GM18520 (cell line): ENCODE data around the gene FADS1.
A peak's percentile ranks its signal among the peaks of the same experiment; 100 is the strongest.

ENCODE experiments used
- ATAC-seq: cut with Tn5 transposase; IDR thresholded peaks from one replicate; pipeline ENCODE4 v1.9.1; 2021; ENCODE audit not compliant: unreplicated experiment

The FADS1 gene

DNA sequence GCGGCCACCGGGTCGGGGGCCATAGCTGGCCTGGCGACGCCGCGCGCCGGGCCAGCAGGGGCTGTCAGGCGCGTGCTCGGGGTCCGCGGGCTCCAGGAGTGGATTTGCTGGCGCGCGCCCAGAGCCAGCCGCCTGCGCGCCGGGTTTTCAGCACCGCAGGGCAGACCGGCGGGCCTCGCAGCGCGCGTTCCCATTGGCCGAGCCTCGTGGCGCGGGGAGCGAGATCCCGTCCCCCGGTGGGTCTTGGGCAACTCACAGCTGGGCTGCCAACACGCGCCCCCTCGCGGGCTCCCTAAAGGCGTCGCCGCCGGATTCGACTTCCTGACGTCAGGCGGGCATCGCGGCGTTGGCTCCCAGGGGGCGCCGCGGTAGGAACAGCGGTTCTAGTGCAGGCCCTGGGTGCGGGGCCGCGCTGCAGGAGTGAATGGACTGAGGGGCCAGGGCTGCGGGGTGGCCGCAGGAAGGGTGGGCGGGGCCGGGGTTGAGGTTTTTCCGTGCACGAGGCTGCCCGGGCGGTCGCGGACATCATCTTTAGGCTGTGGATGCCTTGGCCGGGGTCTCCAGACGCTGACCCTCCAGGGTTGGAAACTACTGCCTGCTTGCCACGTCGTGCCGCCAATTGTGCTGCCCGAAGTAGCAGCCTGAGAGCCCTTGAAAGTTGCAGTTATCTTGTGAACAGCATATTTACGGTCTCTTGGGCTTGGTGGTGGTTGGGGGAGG is at the start of gene FADS1:
FADS1 (minus strand) TSS at position 268 of the 720 bp plus-strand sequence; CDS start at position 194, 74 bp downstream.
- peak; percentile 39 for ATAC-seq

GRCh38 chr11:61866231-61866957 is 49.6 kb upstream of the FADS1 start:
- ATAC-seq: no peak

DNA sequence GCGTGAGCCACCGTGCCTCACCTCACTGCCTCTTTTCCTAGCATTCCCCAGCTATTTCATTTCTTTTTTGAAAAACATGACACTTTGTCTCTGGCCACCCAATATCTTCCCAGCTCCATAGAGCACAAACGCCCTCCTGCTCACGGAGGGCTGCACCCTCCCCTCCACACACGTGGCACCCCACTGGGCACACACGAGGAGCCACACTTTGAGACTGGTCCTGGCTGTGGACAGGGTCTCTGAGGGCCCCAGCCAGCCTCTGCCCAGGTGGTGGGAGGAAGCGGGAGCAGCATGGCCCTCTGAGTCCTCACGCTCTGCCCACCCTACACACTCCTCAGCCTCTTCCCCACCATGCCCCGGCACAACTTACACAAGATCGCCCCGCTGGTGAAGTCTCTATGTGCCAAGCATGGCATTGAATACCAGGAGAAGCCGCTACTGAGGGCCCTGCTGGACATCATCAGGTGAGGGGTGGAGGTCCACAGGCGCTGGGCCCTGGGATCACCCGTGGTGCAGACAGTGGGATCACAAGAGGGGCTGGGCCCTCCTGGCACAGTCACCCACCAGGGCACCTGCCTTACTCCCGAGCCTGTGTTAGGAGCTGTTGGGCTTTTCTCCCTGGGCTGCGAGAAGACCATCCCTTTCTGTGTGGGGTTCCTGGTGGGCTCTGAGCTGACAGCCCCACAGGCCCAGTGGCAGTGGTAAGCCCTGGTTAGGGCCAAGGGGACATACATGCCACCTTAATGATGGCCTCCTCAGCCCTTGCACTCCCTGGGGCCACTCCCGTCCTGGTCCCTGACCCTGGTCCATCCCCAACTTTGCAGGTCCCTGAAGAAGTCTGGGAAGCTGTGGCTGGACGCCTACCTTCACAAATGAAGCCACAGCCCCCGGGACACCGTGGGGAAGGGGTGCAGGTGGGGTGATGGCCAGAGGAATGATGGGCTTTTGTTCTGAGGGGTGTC is 48.3 kb upstream of the FADS1 start:
- no peak for ATAC-seq

GRCh38 chr11:61863548-61864081 is 46.8 kb upstream of the FADS1 start:
- no peak for ATAC-seq

DNA sequence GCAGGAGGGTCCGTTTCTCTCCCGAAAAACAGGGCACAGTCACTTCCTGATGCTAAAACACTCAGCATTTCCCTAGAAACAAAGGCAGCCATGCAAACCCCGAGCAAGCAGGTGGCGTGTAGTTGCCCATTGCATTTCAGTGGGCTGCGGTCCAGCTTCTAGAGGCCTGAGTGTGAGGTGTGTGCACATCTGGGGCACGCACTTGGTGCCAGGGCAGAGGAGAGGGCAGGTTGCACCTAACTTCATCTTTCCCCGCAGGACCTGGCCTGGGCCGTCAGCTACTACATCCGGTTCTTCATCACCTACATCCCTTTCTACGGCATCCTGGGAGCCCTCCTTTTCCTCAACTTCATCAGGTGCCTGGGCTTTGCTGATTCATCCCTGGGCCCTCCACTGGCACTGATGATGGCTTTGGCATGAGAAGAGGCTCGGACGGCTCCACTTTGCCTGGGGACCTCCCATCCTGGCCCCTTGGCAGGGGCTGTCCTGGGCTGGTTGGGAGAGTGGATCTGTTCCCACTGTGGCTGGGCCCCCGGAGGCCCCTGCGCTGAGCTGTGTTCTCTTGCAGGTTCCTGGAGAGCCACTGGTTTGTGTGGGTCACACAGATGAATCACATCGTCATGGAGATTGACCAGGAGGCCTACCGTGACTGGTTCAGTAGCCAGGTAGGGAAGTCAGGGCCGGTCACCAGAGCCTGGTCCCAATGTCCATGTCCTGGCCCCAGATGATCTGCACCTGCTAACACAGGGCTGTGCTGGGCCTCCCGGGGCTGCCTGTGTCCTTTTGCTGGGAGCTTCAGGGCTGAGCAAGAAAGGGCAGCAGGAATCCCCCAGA is 46.1 kb upstream of the FADS1 start:
- ATAC-seq: no peak

DNA sequence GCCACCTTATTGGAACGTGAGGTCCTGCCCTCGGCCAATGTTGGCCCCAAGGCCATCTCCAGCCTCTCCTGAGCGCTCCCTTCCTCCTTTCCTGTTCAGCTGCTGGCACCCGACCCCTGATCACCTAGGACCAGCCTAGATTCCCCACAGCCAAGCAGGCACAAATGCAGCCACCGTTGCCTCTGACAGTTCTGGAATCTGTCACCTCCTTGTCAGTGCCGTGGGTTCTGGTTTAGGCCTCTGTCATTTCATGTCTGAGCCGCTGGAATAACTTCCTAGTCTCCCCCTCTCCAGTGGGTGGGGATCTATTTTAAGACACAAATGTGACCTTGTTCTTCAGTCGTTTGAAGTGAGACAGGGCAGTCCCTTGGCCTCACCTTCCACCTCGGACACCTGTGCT is 44.8 kb upstream of the FADS1 start:
- no peak for ATAC-seq

GRCh38 chr11:61860054-61860903 is 43.5 kb upstream of the FADS1 start:
- no peak for ATAC-seq

DNA sequence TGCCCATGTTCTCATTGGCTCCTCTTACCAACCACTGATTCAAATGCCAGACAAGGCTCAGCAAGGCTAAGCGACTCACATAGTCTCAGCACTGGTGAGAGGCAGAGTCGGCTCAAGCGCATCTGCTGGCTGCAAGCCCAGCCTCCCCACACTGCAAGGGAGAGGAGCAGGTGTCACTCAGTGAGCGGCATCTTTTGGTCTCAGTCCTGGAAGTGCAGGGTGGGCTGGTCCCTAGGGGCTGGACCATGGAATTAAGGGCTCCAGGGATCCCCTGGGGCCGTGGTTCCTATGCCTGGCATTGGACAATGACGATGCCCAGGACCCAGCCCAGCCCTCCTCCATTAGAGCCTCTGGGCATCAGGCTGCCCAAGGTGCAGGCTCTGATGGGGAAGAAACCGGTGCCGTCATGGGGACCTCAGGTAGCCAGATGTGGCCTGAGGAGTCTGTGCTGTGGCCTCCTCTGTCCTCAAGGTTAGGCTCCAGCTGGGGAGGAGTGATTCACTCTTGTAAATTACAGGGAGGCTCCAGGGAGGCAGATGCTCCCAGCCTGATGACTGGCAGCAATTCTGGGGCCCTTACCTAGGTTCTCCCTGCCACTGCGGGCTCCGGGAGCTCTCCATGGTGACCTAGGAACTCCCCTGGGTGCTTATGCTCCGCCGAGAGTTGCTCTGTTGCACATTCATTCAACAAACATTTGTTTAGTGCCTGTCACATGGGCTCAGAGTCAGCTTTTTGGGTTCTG is 39.3 kb upstream of the FADS1 start:
- no peak for ATAC-seq

DNA sequence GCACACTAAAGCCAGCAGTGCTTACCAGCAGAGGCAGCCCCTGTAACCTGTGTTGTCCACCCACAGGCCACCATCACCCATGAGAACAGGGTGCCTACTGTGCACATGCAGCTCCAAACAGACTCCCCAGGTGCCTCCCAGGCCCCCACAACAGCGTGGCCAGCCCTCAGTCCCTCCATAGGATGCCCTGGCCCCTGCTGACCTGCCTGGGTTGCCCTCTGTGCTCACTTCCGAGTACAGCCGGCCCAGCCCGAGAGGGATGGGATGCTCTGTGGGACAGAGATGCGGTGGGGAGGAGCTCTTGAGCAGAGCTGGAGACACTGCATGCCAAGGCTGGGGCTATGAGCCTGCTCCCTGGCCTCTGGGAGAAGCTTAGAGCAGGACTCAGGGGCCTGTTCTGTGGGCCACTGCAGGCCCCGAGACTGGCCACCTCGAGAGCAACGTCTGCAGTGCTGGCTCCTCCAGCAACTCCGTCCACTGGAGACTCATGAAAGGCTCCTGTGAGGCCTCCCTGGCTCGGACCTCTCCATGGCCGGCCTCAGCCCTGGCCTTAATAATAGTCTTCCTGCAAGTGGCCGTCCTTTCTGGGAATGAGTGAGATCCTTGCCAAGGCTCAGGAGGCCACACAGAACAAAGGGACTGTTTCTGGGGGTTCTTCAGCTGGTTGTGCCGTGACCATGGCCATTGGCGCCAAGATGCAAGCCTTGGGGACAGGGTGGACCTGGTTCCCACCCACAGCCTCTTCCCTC is 38.3 kb upstream of the FADS1 start:
- no peak for ATAC-seq

DNA sequence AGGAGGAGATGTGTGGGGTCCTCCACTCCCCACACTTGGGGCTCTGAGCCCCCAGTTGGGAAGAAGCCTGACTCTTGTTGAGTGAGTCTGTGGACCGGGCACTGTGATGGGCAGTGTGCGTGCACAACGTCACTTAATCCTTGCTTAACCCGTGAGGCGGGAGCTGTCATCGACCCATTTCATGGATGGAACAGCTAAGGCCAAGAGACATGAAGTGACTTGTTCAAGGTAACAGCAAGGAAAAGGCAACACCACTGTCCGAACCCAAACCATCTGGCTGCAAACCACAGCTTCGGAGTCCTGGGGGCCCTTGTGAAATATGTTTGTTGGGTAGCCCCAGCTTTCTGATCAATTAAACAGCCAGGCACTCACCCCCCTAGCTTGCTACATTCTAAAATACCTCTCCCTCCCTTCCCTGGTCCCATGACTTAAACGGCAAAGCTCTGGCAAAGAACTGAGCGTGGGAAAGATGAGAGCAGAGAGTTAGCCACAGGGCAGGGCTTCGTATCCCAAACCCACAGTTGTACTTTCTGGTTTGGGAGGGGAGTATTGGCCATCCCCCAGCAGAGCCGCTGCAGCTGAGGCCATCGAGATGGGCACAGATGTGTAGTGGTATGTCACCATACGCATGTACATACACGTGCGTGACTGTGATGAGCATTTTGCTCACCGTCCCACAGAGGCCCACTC is 37.5 kb upstream of the FADS1 start:
- no peak for ATAC-seq

GRCh38 chr11:61853698-61854169 is 36.9 kb upstream of the FADS1 start:
- no peak for ATAC-seq

DNA sequence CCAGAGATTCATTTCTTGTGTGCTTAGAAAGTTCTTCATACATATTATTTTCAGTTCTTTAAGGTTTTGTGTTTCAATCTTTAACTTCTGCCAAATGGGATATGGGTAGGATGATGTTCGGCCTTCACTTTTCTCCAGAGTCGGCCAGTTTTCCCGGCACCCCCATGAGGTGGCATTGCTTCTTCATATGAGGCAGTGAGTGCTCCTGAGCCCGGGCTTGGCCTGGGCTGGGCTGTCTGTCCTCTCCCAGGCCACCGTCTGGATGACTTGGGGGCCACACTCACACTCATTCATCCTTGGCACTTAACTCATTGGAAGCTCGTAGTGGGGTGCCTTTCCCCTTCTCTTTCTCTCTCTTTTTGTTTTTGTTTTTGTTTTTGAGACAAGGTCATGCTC is 35.1 kb upstream of the FADS1 start:
- ATAC-seq: no peak

- ATAC-seq: no peak
Measured at GRCh38 chr11:61851113-61851899, 34.5 kb upstream of the FADS1 start.

DNA sequence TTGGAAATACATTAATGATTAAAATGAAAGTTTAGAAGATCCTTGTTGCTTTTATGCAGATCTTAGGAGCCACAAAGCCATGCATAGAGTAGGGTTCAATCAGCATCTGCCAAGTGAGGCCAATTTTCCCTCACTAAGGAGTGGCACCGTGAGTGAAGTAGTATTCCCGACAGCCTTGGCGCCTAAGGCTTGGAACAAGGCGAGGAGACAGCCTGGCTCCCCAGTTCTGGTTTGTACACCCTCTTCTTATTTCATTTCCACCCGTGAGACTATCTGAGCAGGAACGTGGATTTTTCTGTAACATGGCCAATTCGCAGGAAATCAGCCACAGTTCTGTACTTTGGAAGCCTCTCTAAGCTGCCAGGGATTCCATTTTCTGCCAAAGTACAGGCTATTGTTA is 33.9 kb upstream of the FADS1 start:
- no peak for ATAC-seq

GRCh38 chr11:61848631-61849030 is 31.8 kb upstream of the FADS1 start:
- no peak for ATAC-seq

DNA sequence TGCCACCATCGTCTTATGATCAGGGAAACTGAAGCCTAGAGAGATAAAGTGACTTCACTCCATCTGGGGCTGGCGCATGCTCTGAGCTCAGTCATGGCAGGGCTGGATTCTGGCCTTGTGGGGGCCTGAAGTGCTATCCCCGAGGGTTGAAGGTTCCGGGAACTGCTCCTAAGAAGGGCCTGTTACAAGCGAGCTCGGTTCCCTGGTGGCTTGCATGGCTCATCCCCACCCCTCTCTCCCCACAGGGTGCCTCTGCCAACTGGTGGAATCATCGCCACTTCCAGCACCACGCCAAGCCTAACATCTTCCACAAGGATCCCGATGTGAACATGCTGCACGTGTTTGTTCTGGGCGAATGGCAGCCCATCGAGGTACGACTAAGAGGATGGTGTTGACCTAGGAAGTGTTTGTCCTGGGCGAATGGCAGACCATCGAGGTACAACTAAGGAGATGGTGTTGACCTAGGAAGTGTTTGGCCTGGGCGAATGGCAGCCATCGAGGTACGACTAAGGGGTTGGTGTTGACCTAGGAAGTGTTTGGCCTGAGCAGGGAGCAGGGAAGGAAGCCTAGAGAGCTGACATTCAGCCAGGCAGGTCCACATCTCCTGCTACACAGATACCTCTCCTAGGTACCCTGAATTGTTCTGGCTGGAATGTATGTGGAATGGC is 31.2 kb upstream of the FADS1 start:
- ATAC-seq: no peak
